Ramos (cell line): Measurements from ENCODE around the gene ZNF628.
"Not testable (repeated sequence)": the region's sequence is repeated elsewhere in the genome, so short reads cannot be mapped to it uniquely, and the experiment has no call there.

ENCODE experiments used
- in situ Hi-C: fragments of 300-500 bp; cut with MboI; formaldehyde crosslinking; loops from one replicate; pipeline ENCODE4 v1.14.3; 2022; ENCODE audit warnings: low sequenced_read_pairs; ENCODE audit not compliant: unreplicated experiment

The ZNF628 gene

GRCh38 chr19:55448175-55448490 lies 28.3 kb upstream of the ZNF628 start:
- in situ Hi-C loops, result not testable (repeated sequence)

DNA sequence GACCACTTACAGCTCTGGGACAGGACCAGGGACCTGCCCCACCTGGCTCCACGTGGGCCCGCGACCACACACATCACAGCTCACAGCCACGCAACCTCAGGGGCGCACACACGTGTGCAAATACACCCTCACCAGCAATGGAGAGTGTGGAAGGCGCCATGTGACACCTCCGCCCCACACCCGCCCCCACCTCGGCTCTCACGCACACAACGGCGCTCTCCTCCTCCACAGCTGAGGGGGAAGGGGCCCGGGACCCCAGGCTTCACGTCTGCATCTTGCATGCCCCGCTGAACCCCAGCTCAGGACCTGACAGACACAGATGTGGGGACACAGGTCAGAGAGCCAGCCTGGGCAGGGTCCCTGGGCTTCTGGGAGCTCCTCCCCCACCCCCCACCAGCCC lies 26.9 kb upstream of the ZNF628 start:
- in situ Hi-C loops, result no loop called here

DNA sequence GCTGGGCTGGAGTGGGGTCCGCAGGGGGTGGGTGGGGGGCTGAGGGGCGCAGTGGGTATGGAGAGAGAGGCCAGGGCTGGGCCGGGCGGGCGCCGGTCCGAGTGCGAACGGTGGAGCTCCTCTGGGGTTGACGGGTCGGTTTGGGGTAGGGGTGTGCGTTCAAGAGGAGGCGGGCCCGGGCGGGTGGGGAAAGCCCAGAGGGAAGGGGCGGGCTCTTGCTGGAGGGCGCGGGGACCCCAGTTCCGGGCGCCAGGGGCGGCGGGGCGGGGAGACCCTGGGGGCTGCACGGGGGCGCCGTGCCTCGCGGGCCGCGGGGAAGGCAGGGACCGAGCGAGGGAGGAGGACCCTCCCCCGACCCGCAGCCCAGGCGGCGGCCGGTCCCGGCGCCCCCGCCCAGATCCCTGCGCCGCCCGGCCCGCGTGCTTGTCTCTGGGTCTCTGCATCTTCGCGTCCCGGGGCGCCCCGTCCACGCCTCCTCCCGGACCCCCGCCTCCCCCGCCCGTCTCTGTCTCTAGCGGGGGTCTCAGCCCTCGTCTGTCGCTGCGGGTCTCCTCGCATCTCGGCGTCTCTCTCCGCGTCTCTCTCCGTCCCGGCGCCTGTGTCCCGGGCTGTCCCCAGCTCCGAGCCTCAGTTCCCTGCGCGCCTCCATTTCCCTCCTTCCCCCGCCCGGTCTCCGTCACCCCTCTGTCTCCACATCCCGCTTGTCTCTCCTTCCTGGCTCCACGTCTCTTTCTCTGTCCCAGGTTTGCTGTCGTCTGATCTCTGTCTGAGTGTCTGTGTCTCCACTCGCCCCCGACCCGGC lies 25.1 kb upstream of the ZNF628 start:
- in situ Hi-C loops, result no loop called here

DNA sequence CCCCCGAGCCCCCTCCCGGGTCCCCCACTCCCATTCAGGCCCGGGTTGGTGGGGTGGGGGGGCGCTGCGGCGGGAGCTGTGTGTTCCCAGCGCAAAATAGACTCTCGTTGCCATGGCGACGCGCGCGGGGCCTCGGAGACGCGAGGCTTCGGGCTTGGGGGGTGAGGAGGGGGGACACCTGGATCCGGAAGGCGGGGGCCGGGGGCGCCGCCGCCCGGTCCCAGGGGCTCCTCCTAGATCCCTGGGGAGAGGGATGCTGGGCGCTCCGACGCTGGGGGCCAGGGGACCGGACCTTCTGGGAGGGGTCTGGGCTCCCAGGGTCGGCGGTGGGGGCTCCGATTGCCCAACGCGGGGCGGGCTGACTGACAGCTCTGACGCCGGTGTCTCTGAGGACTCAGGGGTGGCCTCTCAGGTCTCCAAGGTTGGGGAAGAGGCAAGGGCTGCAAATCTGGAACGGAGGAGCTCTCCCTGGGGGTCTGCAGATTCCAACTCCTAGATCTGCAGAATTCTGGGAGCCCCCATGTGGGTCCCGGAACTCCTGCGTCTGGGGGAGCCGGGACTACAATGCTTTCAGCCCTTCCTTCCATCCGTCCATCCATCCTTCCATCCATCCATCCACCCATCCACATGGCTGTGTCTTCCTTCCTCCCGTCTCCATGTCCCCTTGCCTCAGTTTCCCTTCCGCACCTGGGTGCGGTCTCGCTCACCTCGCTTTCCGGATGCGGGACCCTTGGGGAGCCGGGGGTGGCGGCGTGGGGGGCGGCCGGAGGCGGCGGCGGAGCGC lies 24.3 kb upstream of the ZNF628 start:
- in situ Hi-C loops, result no loop called here

DNA sequence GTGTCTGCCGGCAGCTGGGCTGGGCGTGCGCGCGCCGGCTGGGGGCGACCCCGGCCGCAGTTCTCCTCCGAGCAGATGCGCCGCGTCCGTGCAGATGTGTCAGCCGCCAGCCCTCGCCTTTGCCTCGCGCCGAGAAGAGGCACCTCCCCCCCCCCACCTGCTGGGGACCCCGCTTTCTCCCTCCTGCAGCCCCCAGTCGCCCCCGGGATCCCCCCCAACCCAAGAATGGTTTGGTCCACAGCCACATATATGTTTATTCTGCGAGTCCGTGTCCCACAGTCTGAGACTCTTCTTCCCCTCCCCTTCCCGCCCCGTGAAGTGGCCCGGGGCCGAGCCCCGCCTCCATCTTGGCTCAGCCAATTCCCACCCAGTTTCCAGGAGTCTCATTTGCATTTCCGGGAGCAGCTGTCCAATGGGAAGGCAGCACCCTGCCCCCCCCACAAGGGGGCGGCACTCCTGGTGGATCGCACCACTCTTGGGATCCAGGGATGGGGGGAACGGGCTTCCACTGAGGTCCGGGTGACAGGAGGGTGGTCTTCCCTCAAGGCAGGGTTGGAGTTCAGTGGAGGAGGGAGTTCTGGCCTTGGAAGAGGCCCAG lies 23.6 kb upstream of the ZNF628 start:
- in situ Hi-C loops, result no loop called here

DNA sequence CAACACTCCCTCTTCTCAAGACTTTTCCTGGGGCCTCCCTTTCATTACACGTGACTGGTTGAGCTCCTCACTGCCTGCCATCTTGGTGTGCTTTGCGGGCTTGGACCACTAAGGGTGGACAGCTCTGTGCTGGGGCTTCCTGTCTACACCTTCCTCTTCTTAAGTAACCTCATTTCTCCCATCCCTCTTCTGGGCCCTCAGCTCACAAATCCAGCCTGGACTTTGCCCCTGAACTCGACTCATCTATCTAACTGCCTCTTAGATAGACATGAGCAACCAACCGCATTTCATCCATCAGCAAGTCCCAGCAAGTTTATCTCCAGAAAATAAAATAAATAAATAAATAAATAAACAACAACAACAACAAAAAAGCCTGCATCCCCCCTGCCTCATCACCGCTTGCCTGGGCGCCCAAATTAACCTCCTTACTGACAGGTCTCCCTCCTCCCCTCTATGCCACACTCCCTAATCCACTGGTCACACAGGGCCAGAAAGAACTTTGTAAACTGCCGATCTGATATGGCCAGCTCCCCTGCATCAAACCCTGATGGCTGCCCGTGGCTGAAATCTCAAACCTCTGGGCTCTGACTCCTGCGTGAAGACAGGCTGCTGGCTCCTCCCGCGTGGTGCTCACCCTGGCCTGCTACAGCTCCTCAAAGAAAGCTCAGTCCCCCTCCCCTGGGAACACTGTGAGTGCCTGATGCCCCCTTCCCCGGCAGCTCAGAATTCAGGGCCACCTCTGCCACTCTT lies 22.7 kb upstream of the ZNF628 start:
- in situ Hi-C loops, result no loop called here

GRCh38 chr19:55454787-55455243 lies 21.6 kb upstream of the ZNF628 start:
- in situ Hi-C loops, result no loop called here

GRCh38 chr19:55455576-55456235 lies 20.7 kb upstream of the ZNF628 start:
- in situ Hi-C loops, result no loop called here

GRCh38 chr19:55456347-55456746 lies 20.1 kb upstream of the ZNF628 start:
- in situ Hi-C loops, result no loop called here

- in situ Hi-C loops, result no loop called here
These were observed 18.5 kb upstream of the ZNF628 start for GRCh38 chr19:55457683-55458457.

GRCh38 chr19:55459551-55459949 lies 16.9 kb upstream of the ZNF628 start:
- in situ Hi-C loops, result no loop called here

DNA sequence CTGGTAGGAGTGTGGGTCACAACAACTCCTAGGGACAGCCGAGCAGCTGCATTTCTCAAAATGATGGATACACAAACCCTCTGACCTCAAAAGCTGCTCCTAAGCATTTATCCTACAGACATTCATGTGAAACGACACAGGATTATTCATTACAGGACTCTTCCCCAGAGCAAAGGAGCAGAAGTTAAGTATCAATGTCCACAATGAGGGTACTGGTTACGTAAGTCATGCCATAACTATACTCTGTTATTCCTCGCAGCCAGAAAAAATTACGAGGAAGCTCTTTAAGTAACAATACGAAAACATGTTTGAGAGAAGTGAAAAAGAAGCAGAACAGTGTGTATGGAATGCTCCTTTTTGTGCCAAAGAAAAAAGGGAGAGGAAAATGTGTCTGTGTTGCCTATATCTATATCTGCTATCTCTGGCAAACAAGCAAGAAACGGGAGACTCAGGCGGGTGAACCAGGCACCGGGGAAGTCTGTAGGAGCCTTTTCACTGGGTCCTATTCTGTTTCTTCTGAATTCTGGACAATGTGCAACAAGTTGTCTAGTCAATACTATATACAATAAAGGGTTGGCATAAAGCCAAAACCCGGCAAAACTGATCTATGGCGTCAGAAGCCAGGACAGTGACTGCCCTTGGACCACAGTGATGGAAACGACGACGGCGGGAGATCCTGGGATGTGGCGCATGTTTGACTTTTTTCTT lies 16.3 kb upstream of the ZNF628 start:
- in situ Hi-C loops, result no loop called here

GRCh38 chr19:55460670-55461258 lies 15.7 kb upstream of the ZNF628 start:
- in situ Hi-C loops, result no loop called here

GRCh38 chr19:55461259-55461973 lies 15.0 kb upstream of the ZNF628 start, which contains the start of gene ISOC2:
TSS of gene ISOC2 (minus strand) at chr19:55461642. CDS start at chr19:55456486, 5,156 bp downstream.
- in situ Hi-C loops, result no loop called here

DNA sequence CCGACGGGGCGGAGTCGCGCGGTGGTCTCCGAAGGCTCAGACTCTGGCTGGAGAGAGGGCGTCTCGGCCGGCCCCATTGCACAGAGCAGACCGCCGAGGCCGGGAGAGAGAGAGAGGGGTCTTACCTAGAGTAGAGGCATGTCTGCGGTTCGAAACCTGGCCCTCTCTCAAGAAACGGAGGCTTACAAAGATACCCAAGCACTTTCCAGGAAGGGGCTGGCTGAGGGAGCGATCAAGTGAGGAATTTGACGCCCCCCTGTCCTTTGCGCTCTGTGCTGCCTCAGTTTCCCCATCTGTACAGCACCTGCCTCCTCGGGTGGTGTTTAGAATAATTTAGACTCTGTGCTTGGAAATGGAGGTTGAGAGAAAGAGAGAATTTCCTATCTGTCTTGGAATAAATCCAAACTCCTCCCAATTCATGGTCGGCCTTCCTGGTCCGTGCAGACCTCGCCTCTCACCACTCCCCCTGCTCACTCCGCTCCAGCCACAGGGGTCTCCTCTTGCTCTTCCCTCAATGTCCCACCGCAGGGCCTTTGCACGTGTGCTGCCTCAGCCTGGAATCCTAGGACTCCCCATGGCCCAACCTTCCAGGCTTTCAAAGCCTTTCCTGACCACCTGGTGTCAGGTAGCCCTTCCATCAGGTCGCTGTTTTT lies 14.3 kb upstream of the ZNF628 start:
- in situ Hi-C loops, result no loop called here

DNA sequence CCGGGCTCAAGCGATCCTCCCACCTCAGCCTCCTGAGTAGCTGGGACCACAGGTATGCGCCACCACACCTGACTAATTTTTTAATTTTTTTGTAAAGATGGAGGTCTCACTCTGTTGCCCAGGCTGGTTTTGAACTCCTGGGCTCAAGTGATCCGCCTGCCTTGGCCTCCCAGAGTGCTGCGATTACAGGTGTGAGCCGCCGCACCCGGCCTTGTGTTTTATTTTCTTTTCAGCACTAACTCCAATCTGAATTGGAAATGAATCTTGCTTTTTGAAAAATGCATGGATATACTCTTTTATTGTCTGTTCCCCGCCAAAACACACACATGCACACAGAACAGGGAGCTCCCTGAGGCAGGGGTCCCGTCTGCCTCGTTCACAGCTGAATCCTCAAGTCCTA lies 13.7 kb upstream of the ZNF628 start:
- in situ Hi-C loops, result no loop called here

- in situ Hi-C loops, result no loop called here
These were observed 12.8 kb upstream of the ZNF628 start for GRCh38 chr19:55463583-55464031.
